Caco-2 (cell line): ENCODE data around the gene BBC3. TPM values are rescaled to one million over a fixed set of nuclear protein-coding genes. Genes with fewer than 3 reads are reported as not detected.

Experiments
- BruUV-seq: library from RNA; stranded (reverse); fragments of 400-500 nt; replicated peaks from 2 replicates; lab custom pipeline; 2021; lab: Mats Ljungman, UMichigan
- CTCF ChIA-PET: fragments of 300-600 bp; sonication (Branson Sonifier 250); formaldehyde crosslinking; loops from one replicate; lab custom pipeline; 2022; ENCODE audit warnings: antibody characterized with exemption; lab: Charles Lee
- POLR2A ChIA-PET: fragments of 300-600 bp; sonication (Branson Sonifier 250); formaldehyde crosslinking; loops from one replicate; lab custom pipeline; 2022; ENCODE audit warnings: antibody characterized with exemption; lab: Charles Lee
- DNase-seq, 2 experiments: peaks; one replicate each; pipeline versions ENCODE4 v3.0.0 to v3.0.0-alpha.2; 2020 to 2022
- H3K27me3 ChIP-seq: replicated peaks from 2 replicates; pipeline ENCODE4 v1.6.0; 2011; ENCODE audit warnings: low read length; ENCODE audit not compliant: control insufficient read depth, insufficient read depth
- H3K36me3 ChIP-seq: 2 replicates; pipeline ENCODE4 v1.5.1; 2011; ENCODE audit warnings: low read length; ENCODE audit not compliant: control insufficient read depth, insufficient read depth
- H3K4me1 ChIP-seq: fragments of 250-450 bp; sonication (Bioruptor Pico); 2 replicates; pipeline ENCODE4 v1.5.1; 2020; ENCODE audit warnings: mild to moderate bottlenecking
- H3K4me3 ChIP-seq: 2 replicates; pipeline ENCODE4 v1.5.1; 2011; ENCODE audit warnings: low read depth, mild to moderate bottlenecking, control low read depth, low read length
- H3K9me3 ChIP-seq: fragments of 250-450 bp; sonication (Bioruptor Pico); 2 replicates; pipeline ENCODE4 v1.5.1; 2020; ENCODE audit warnings: mild to moderate bottlenecking, moderate library complexity
- H3K27ac Mint-ChIP-seq: one replicate; pipeline ENCODE4 v1.8.0; 2022; ENCODE audit warnings: mixed read lengths; ENCODE audit not compliant: unreplicated experiment
- H3K27me3 Mint-ChIP-seq: one replicate; pipeline ENCODE4 v1.8.0; 2022; ENCODE audit warnings: mixed read lengths; ENCODE audit not compliant: insufficient read depth, unreplicated experiment
- H3K36me3 Mint-ChIP-seq: one replicate; pipeline ENCODE4 v1.8.0; 2022; ENCODE audit warnings: mild to moderate bottlenecking, mixed read lengths; ENCODE audit not compliant: insufficient read depth, unreplicated experiment
- H3K4me1 Mint-ChIP-seq: one replicate; pipeline ENCODE4 v1.8.0; 2022; ENCODE audit warnings: low read depth, mixed read lengths; ENCODE audit not compliant: unreplicated experiment
- H3K4me3 Mint-ChIP-seq: one replicate; pipeline ENCODE4 v1.8.0; 2022; ENCODE audit warnings: mild to moderate bottlenecking, moderate library complexity, mixed read lengths; ENCODE audit not compliant: unreplicated experiment
- H3K9me3 Mint-ChIP-seq: one replicate; pipeline ENCODE4 v1.8.0; 2022; ENCODE audit warnings: mixed read lengths; ENCODE audit not compliant: unreplicated experiment
- intact Hi-C: fragments of 100-400 bp; cut with micrococcal nuclease; formaldehyde crosslinking; loops from one replicate; pipeline ENCODE4 v1.10.0; 2022; ENCODE audit not compliant: unreplicated experiment
- total RNA-seq: library from RNA; stranded (reverse); gene quantifications from 2 replicates; pipeline ENCODE4 v1.2.3, GENCODE V29; 2022
- TF ChIP-seq, protein P1 (sequence below), 2 experiments: fragments of 200-600 bp in 1 of 2; IDR thresholded peaks; 1 replicate in 1 of 2; 2 replicates in 1 of 2; pipeline versions ENCODE4 v1.5.1 to v1.8.0; 2011 to 2022; ENCODE audit warnings: antibody characterized with exemption in 1 of 2, control low read depth in 1 of 2, inconsistent platforms in 1 of 2, low read depth in 1 of 2, low read length in 1 of 2, mild to moderate bottlenecking in 1 of 2, moderate library complexity in 1 of 2; ENCODE audit not compliant: insufficient read depth in 1 of 2, severe bottlenecking in 1 of 2, unreplicated experiment in 1 of 2

Gene BBC3
- total RNA-seq, 1 experiment from 2014 or later = 10.5 TPM

DNA sequence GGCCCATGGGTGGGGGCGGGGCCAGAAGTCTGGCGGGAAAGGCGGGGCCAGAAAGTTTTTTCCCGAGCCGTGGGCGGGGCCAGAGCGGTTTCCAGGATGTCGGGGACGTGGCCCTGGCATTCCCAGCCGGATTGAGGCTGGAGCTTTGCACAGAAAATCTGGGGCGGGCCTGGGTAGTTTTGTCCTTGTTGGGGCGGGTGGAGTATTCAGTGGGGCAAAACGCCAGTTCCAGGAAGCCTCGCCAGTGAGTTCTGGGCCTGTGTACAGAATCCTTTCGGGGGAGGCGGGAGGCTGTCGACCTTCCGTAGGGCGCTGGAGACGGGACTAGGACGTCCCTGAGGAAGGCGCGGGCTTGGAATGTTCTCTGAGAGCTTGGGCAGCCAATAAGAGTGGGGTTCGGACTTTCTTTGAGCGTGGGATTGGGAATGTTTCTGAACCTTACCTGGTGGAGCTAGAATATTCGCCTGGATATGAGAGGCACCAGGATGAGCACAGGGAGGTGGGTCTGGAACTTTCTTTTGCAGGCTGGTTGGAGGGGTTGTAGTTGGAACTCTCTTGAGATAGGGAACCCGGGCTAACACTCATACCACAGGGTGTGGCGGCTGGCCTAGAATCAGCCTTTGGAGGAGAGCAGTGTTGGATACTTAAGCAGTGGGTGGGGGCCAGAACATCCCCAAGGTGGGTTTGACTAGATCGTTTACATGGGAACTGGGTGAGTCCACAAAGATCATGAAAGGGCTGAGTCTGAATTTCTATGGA lies 26.6 kb upstream of the BBC3 start:
- peaks cover 14% of the 10 kb centered on the region for H3K4me1 Mint-ChIP-seq
- H3K4me3 Mint-ChIP-seq = peak overlapping the region; percentile 92
- Histone ChIP-seq H3K4me3 (peak overlapping the region; percentile 55), H3K4me1 (peaks cover 22% of the 10 kb centered on the region), H3K27me3 (no peaks in the 10 kb centered on the region), H3K9me3 (no peaks in the 10 kb centered on the region), H3K36me3 (peaks cover 3% of the 10 kb centered on the region)
- TF ChIP-seq, protein P1, sequence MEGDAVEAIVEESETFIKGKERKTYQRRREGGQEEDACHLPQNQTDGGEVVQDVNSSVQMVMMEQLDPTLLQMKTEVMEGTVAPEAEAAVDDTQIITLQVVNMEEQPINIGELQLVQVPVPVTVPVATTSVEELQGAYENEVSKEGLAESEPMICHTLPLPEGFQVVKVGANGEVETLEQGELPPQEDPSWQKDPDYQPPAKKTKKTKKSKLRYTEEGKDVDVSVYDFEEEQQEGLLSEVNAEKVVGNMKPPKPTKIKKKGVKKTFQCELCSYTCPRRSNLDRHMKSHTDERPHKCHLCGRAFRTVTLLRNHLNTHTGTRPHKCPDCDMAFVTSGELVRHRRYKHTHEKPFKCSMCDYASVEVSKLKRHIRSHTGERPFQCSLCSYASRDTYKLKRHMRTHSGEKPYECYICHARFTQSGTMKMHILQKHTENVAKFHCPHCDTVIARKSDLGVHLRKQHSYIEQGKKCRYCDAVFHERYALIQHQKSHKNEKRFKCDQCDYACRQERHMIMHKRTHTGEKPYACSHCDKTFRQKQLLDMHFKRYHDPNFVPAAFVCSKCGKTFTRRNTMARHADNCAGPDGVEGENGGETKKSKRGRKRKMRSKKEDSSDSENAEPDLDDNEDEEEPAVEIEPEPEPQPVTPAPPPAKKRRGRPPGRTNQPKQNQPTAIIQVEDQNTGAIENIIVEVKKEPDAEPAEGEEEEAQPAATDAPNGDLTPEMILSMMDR (IDR thresholded peaks at IDR 0.05; ENCODE audit: insufficient read depth in 1 of 2, low read depth in 1 of 2, low read length in 1 of 2, severe bottlenecking in 1 of 2, unreplicated experiment in 1 of 2) = no peak
- intact Hi-C loops = loop anchor here (1.0 to 10.0 kb wide), 2 partner anchors 16 to 393 kb away; partner anchors contain the start of gene ARHGAP35
- no peak for DNase-seq
- ChIA-PET CTCF (interaction anchor here (1.0 to 2.3 kb wide), 5 partner anchors 13 to 171 kb away, joined by 4 to 64 read pairs (median 5); no protein-coding TSS in a partner anchor), POLR2A (interaction anchor here (2.4 to 2.6 kb wide), 4 partner anchors 13 to 144 kb away, joined by 12 to 71 read pairs (median 37); partner anchors contain the start of genes DHX34, INAFM1 and ZC3H4)
- H3K9me3 Mint-ChIP-seq = no peaks in the 10 kb centered on the region
- H3K27ac Mint-ChIP-seq = peak overlapping the region; percentile 96
- peaks cover 59% of the 10 kb centered on the region for H3K36me3 Mint-ChIP-seq
- H3K27me3 Mint-ChIP-seq = no peaks in the 10 kb centered on the region
- BruUV-seq = TSS peak; percentile 74

DNA sequence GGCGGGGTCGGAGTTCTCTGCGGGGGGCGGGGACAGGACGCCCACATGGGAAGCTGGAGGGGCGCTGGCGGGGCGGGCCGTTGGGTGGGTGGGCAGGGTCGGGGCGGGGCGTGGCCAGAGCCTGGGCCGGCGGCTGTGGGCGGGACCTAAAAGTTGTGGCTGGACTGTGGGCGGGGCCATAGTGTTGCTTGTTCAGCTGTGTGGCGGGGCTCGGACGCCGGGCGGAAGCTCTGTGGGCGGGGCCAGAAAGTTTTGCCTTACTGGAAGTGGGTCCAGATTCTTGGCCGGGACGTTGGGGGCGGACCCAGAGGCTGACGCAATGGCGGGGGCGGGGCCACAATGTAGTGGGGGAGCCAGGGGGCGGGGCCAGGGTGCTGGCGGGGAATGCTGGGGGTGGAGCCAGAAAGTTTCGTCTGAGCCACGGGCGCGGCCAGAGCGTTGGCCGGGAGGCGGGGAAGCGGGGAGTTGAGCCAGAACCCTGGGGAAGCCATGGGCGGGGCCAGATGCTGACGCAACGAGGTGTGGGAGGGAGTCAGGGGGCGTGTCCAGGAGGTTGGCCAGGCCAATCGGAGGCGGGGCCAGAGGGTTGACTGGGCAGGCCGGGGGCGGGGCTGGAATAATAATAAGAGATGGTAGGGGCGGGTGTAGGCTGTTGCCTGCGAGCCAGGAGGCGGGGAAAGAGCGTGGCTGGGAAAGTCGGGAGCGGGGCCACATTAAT lies 25.9 kb upstream of the BBC3 start:
- TF ChIP-seq, protein P1 (IDR thresholded peaks at IDR 0.05; ENCODE audit: insufficient read depth in 1 of 2, low read depth in 1 of 2, low read length in 1 of 2, severe bottlenecking in 1 of 2, unreplicated experiment in 1 of 2) = no peak
- Mint-ChIP-seq H3K4me3 (peak overlapping the region; percentile 92), H3K4me1 (peaks cover 14% of the 10 kb centered on the region), H3K27ac (peak overlapping the region; percentile 96), H3K9me3 (no peaks in the 10 kb centered on the region), H3K36me3 (peaks cover 58% of the 10 kb centered on the region), H3K27me3 (no peaks in the 10 kb centered on the region)
- Histone ChIP-seq H3K9me3 (no peaks in the 10 kb centered on the region), H3K4me3 (peak overlapping the region; percentile 76), H3K4me1 (peaks cover 22% of the 10 kb centered on the region), H3K27me3 (no peaks in the 10 kb centered on the region), H3K36me3 (peaks cover 3% of the 10 kb centered on the region)
- POLR2A ChIA-PET = interaction anchor here (0.5 to 2.6 kb wide), 16 partner anchors 13 to 1789 kb away, joined by 3 to 71 read pairs (median 6); partner anchors contain the start of genes DHX34, FOSB, INAFM1 and PRKD2
- no TSS peak for BruUV-seq
- peak; percentile 100 for DNase-seq
- intact Hi-C loops = loop anchor here (1.0 to 10.0 kb wide), 2 partner anchors 16 to 392 kb away; partner anchors contain the start of gene ARHGAP35
- CTCF ChIA-PET = interaction anchor here (0.7 to 2.3 kb wide), 16 partner anchors 9 to 533 kb away, joined by 3 to 64 read pairs (median 4); partner anchors contain the start of genes DHX34 and INAFM1
